Small intestine (tissue), 7 donors: ENCODE measurements around the gene ANKEF1. TPM values are rescaled to one million over a fixed set of nuclear protein-coding genes. Genes with fewer than 3 reads are reported as not detected.

Experiments used
- DNase-seq, 2 donors: peaks; one replicate each; pipeline versions ENCODE4 v3.0.0 to v3.0.0-alpha.2; 2013
- FAIRE-seq: peaks from 2 replicates; lab custom pipeline; 2012; peaks lifted over from hg19 to GRCh38; lab: Jason Lieb, UNC
- H3K27ac ChIP-seq, 3 donors: one replicate each; pipeline ENCODE4 v1.5.1; 2013; ENCODE audit warnings: low read length in 2 of 3, mild to moderate bottlenecking in 2 of 3, control low read depth in 1 of 3, inconsistent platforms in 1 of 3, low read depth in 1 of 3, moderate library complexity in 1 of 3
- H3K27me3 ChIP-seq, 3 donors: one replicate each; pipeline ENCODE4 v1.6.1; 2013; ENCODE audit warnings: low read length in 3 of 3, inconsistent platforms in 1 of 3; ENCODE audit not compliant: control insufficient read depth in 3 of 3, insufficient read depth in 3 of 3
- H3K36me3 ChIP-seq, 3 donors: one replicate each; pipeline ENCODE4 v1.6.1; 2013; ENCODE audit warnings: low read length in 3 of 3, inconsistent platforms in 1 of 3, low read depth in 1 of 3, mild to moderate bottlenecking in 1 of 3, moderate library complexity in 1 of 3; ENCODE audit not compliant: control insufficient read depth in 3 of 3, insufficient read depth in 2 of 3
- H3K4me1 ChIP-seq, 3 donors: one replicate each; pipeline ENCODE4 v1.6.1; 2013; ENCODE audit warnings: low read length in 2 of 3, inconsistent platforms in 1 of 3, low read depth in 1 of 3, mild to moderate bottlenecking in 1 of 3, moderate library complexity in 1 of 3; ENCODE audit not compliant: control insufficient read depth in 3 of 3, insufficient read depth in 2 of 3
- H3K4me3 ChIP-seq, 3 donors: one replicate each; pipeline ENCODE4 v1.5.1; 2013; ENCODE audit warnings: low read length in 3 of 3, control low read depth in 1 of 3, inconsistent platforms in 1 of 3, low read depth in 1 of 3, mild to moderate bottlenecking in 1 of 3, moderate library complexity in 1 of 3
- H3K9me3 ChIP-seq, 2 donors: one replicate each; pipeline ENCODE4 v1.6.1; 2013; ENCODE audit warnings: low read depth in 1 of 2, low read length in 1 of 2; ENCODE audit not compliant: control insufficient read depth in 2 of 2, insufficient read depth in 1 of 2
- WGBS, 3 donors: extraction: QIAGEN DNeasy Blood & Tissue Kit; methylation state at CpG; one replicate each; pipeline ENCODE4 v1.1.7; 2013; 5-methylcytosine and 5-hydroxymethylcytosine counted together
- polyA plus RNA-seq, 4 donors: library from polyadenylated mRNA; stranded (reverse) in 3 of 4; unstranded in 1 of 4; fragments of 200-250 nt in 3 of 4; fragments of 120-200 nt in 1 of 4; gene quantifications; one replicate each; pipeline versions ENCODE4 v1.2.1 to v1.2.3, GENCODE V29; 2013
- donor health status: healthy with polysubstance abuse.
- donor health status: control.
- donor health status: control.
- donor health status: Bipolar disorder and iron deficiency.
- donor health status: healthy.

Gene ANKEF1
- polyA plus RNA-seq, 4 donors, result 2.2 to 6.5 (median 3.0) TPM

GRCh38 chr20:10064611-10065010, 29.8 kb downstream of the ANKEF1 start:
- H3K9me3 ChIP-seq, result peaks cover 0 to 4% of the 10 kb centered on the region in 2 donors
- H3K36me3 ChIP-seq, result no peaks in the 10 kb centered on the region
- no peak for FAIRE-seq
- H3K27me3 ChIP-seq, result peaks cover 0 to 3% (median 0%) of the 10 kb centered on the region in 3 donors
- DNase-seq, result no peak
- no peak overlapping the region for H3K4me3 ChIP-seq
- H3K27ac ChIP-seq, result no peak overlapping the region
- 67 to 75% (median 70%) methylated on average over 1 of the region's 1 CpG for WGBS, 3 donors
- no peaks in the 10 kb centered on the region for H3K4me1 ChIP-seq

- no peak overlapping the region for H3K4me3 ChIP-seq
- FAIRE-seq (no peak), DNase-seq (no peak)
- H3K36me3 ChIP-seq, result no peaks in the 10 kb centered on the region
- 92 to 93% (median 92%) methylated on average over 3 of the region's 3 CpGs for WGBS, 3 donors
- peaks cover 0 to 3% (median 0%) of the 10 kb centered on the region in 3 donors for H3K27me3 ChIP-seq
- peaks cover 0 to 4% of the 10 kb centered on the region in 2 donors for H3K9me3 ChIP-seq
- H3K27ac ChIP-seq, result no peak overlapping the region
- no peaks in the 10 kb centered on the region for H3K4me1 ChIP-seq
Observed at GRCh38 chr20:10065154-10065833, 30.5 kb downstream of the ANKEF1 start.

GRCh38 chr20:10067321-10067720, 32.5 kb downstream of the ANKEF1 start:
- Histone ChIP-seq H3K4me3 (no peak overlapping the region), H3K36me3 (no peaks in the 10 kb centered on the region), H3K27ac (no peak overlapping the region), H3K4me1 (no peaks in the 10 kb centered on the region), H3K9me3 (peaks cover 0 to 4% of the 10 kb centered on the region in 2 donors), H3K27me3 (peaks cover 0 to 3% (median 0%) of the 10 kb centered on the region in 3 donors)
- FAIRE-seq, result no peak
- DNase-seq, result no peak
- WGBS, 3 donors, result 60 to 68% (median 65%) methylated on average over 2 of the region's 2 CpGs

GRCh38 chr20:10074513-10074912, 39.7 kb downstream of the ANKEF1 start:
- Histone ChIP-seq H3K4me1 (no peaks in the 10 kb centered on the region), H3K27me3 (peaks cover 0 to 3% (median 0%) of the 10 kb centered on the region in 3 donors), H3K36me3 (no peaks in the 10 kb centered on the region), H3K4me3 (no peak overlapping the region), H3K27ac (no peak overlapping the region), H3K9me3 (no peaks in the 10 kb centered on the region)
- 36 to 58% (median 44%) methylated on average over 2 of the region's 2 CpGs for WGBS, 3 donors
- DNase-seq (no peak), FAIRE-seq (no peak)

- no peaks in the 10 kb centered on the region for H3K36me3 ChIP-seq
- DNase-seq, result no peak
- H3K4me3 ChIP-seq, result no peak overlapping the region
- no peaks in the 10 kb centered on the region for H3K4me1 ChIP-seq
- no peak for FAIRE-seq
- no peaks in the 10 kb centered on the region for H3K9me3 ChIP-seq
- 73 to 90% (median 79%) methylated on average over 2 of the region's 2 CpGs for WGBS, 3 donors
- peaks cover 0 to 3% (median 0%) of the 10 kb centered on the region in 3 donors for H3K27me3 ChIP-seq
- no peak overlapping the region for H3K27ac ChIP-seq
Observed at GRCh38 chr20:10075606-10076005, 40.8 kb downstream of the ANKEF1 start.

GRCh38 chr20:10076126-10077080, 41.6 kb downstream of the ANKEF1 start:
- no peak for FAIRE-seq
- Histone ChIP-seq H3K27me3 (peaks cover 0 to 3% (median 0%) of the 10 kb centered on the region in 3 donors), H3K27ac (no peak overlapping the region), H3K4me1 (no peaks in the 10 kb centered on the region), H3K36me3 (no peaks in the 10 kb centered on the region), H3K9me3 (no peaks in the 10 kb centered on the region), H3K4me3 (no peak overlapping the region)
- no peak for DNase-seq
- 45 to 63% (median 50%) methylated on average over 5 of the region's 5 CpGs for WGBS, 3 donors

- FAIRE-seq (no peak), DNase-seq (peak in 1 of 2 donors; percentile 26)
- WGBS, 3 donors, result 38 to 50% (median 48%) methylated on average over 4 of the region's 4 CpGs
- Histone ChIP-seq H3K9me3 (no peaks in the 10 kb centered on the region), H3K36me3 (no peaks in the 10 kb centered on the region), H3K4me1 (no peaks in the 10 kb centered on the region), H3K4me3 (no peak overlapping the region), H3K27ac (no peak overlapping the region), H3K27me3 (peaks cover 0 to 3% (median 0%) of the 10 kb centered on the region in 3 donors)
Observed at GRCh38 chr20:10077081-10077471, 42.3 kb downstream of the ANKEF1 start.

- no peak for FAIRE-seq
- H3K4me1 ChIP-seq, result no peaks in the 10 kb centered on the region
Observed at GRCh38 chr20:10077886-10078285, 43.1 kb downstream of the ANKEF1 start.

More at GRCh38 chr20:10077886-10078285, 43.1 kb downstream of the ANKEF1 start:
- Histone ChIP-seq H3K4me3 (no peak overlapping the region), H3K9me3 (no peaks in the 10 kb centered on the region), H3K27ac (no peak overlapping the region), H3K36me3 (no peaks in the 10 kb centered on the region), H3K27me3 (peaks cover 0 to 3% (median 0%) of the 10 kb centered on the region in 3 donors)
- DNase-seq, result no peak
- WGBS, 3 donors, result 69 to 82% (median 77%) methylated on average over 2 of the region's 2 CpGs
